Endometrium (tissue), 2 donors: Measurements from ENCODE around the gene CALHM4.
A peak's percentile ranks its signal among the peaks of the same experiment; 100 is the strongest.

Experiments used
- FAIRE-seq: peaks from 2 replicates; lab custom pipeline; 2012; peaks lifted over from hg19 to GRCh38; lab: Jason Lieb, UNC
- donor health status: control.
- donor health status: control.

CALHM4 gene

DNA sequence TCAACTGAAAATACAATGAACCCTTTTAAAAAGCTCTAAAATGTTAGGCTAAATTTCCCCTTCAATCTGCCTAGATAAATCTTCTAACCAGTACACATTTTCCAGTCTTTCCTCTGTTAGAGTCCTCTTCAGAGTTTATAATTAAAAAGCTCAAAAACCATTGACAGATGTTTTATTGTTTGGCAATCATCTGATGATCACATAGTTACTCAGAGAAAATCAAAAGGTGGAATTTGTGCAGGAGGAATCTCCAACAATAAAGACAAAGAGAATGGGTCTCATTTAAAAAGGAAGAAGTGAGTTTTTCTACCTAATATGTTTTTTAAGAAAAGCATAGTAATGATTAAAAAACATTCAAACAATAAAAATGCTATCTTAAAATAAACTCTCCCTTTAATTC, 11.1 kb upstream of the CALHM4 start:
- FAIRE-seq, result no peak

DNA sequence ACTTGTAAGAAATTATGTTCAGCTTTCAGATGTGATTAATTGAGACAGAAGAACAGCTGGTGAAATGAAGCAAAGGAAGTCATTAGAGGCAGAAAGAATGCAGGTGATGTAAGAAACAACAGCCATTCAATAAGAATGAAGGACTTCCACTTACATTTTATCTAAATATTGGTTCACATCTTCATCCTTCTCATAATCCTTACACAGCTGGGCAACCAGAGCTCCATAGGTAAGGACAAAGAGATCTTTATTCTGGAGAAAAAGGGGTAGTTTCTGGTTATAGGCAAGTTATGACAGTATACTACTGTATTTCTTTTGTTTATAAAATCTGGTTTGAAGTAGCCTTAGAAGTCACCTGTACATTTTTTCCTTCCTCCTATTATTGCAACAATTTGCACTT, 10.4 kb upstream of the CALHM4 start:
- no peak for FAIRE-seq

DNA sequence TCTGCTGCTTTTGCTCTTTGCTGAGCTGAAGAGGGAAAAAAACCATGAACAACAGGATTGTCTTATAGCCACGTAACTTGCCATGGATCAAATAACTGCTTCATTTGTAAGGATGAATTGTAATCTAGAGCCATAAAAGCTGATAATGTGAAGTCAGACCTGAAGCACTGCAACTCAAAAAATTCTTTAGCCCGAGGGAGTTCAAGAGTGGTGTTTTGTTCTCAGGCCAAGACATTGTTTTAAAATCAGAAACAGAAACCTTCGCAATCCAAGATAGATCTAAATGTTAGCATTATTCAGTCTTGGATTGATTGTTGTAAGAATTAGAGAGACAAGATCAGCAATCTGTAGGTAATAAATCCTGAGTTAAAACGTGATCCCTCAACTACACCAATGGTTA, 7.9 kb upstream of the CALHM4 start, which contains the start of gene TRAPPC3L:
TSS of gene TRAPPC3L (minus strand) at position 34 of the 400 bp plus-strand sequence. CDS start 170 bp downstream, outside the sequence.
- no peak for FAIRE-seq

DNA sequence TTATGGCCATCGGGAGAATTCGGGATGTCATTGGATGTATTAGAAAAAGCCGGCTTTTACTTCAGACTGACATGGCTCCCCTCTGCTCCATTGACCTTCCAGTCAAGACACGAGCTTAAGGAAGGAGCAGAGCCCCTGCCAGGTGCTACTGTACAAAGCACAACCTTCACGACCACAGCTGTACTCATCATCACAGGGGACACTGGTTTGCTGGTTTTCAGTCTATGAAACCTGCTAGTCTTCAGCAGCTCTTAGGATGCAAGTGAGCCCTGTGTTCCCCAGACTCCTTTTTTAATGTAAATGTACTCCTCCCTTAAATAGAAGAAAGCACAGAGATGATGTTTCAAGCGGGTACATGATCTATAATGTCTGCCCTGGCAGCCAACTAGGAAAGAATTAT, 6.2 kb upstream of the CALHM4 start:
- FAIRE-seq, result no peak

DNA sequence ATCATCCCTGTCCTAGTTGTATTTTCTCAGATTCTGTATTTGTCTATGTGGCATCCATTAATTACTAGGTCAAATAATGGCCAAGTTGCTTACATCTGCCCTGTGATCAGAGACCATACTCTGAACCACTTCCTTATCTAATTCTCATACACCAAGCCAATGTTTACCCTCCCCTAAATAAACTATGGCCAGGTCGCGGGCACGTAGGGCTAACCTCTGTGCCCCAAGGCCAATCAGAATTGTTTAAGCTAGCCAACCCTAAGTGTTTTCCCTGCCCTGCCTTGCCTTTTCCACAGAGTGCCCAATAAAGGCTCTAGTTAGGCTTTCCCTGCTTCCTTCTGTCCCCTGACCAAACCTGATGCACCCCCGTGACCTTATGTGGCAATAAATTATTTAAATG, 2.8 kb upstream of the CALHM4 start:
- FAIRE-seq, result no peak

DNA sequence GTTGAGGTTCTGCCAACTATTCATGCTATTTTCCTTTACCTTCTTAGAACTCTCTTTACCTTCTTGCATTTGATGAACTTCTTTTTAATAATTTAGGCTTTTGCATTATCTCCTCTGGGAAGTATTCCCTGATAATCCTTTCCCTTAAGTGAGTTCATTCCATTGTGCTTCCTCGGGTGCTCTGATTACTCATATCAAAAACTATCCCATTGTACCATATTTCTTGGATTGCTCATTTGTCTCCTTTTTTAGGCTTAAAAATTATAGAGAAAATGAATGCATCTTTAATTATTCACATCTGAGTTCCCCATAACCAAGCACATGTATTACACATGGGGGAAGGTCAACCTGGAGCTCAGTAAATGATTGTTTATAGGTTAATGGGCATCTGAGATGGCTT, 2.5 kb downstream of the CALHM4 start:
- FAIRE-seq, result no peak

DNA sequence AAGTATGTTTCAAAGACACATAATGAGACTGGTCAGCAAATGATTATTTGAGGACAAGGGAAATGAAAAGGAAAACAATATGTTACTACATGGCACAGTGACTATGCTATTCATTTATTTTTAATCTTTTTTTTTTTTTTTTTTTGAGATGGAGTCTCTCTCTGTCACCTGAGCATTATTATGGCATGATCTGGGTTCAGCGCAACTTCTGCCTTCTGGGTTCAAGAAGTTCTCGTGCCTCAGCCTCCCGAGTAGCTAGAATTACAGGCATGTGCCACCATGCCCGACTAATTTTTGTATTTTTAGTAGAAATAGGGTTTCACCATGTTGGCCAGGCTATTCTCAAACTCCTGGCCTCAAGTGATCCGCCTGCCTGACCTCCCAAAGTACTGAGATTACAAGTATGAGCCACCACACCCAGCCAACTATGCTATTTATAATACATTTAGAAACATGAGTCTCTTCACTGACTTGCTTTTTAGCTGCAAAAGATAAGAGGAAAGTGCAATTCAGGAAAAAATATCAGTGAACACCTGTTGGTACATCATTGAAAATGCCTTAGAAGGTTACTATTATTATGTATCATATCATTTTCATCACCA, 3.4 kb downstream of the CALHM4 start:
- no peak for FAIRE-seq

DNA sequence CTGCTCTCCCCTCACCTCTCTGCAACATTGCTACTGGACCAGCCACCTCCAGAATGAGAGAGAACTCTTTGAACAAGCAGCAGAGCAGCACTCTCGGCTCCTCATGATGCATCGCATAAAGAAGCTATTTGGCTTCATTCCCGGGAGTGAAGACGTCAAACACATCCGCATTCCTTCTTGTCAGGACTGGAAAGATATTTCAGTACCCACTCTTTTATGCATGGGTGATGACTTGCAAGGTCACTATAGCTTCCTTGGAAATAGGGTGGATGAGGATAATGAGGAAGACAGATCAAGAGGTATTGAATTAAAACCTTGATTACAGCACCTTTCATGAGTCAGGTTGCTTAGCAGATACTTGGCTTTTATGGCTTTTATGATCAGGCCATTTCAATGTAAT, 4.3 kb downstream of the CALHM4 start:
- FAIRE-seq, result no peak

DNA sequence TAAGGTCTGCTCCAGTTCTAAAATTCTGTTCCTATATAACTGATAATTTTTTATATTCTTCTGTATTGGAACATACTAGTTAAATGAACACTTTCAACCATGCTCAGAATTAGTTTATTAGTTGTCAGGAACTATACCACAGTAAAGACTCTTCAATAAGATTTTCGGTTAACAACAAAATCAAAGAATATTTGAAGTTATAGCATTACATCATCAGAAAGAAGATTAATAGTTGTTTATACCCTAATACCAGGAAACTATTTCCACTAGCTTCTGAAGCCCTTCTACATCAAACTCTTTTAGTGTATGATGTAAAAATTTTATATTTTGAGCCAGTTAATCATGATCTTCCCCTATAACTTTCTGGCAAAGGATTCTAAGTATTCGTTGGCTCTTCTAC, 6.6 kb downstream of the CALHM4 start:
- no peak for FAIRE-seq

DNA sequence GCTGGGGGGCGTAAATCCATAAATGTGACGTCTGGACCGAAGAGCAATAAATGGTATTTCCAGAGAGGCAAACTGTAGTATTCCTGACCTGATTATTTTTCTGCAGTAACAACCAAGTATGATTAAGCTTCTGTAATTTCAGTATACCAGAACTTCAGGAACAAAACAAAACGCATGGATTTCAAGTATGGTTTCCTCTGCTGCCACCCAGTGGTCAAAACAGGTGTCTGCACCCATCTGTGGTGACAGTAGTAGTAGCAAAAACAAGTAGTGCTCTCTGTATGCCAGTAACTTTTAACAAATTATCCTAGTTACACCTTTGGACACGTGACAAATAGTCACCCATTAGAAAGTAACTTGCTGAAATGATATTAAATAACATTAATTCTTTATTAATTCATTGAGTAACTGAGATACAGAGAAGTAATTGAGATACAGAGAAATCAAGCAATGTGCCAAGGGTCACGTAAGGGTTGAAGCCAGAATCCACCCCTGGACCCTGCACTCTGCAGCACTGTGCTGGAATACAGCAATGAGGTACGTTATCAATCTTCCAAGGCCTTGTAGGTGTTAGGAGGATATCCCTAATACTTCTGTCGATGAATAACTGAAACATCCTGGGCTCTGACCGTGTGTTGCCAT, 7.9 kb downstream of the CALHM4 start:
- FAIRE-seq, result peak; percentile 88

DNA sequence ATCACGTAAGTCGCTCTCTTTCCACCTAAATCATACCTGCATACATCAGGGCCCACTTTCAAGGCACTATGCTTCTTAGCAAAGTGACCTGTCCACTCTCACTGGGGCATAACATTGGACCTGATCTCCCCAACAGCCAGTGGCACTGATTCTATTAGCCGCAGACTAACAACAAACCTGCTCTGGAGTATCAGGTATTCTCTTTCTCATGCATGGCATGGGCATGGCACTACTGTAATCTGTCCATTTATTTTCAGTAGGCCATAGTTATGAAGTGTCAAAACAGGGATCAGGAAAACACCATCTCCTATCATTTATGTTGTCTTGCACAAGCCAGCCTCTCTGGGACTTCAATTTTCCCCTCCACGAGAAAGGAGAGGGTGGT, 8.5 kb downstream of the CALHM4 start:
- no peak for FAIRE-seq

DNA sequence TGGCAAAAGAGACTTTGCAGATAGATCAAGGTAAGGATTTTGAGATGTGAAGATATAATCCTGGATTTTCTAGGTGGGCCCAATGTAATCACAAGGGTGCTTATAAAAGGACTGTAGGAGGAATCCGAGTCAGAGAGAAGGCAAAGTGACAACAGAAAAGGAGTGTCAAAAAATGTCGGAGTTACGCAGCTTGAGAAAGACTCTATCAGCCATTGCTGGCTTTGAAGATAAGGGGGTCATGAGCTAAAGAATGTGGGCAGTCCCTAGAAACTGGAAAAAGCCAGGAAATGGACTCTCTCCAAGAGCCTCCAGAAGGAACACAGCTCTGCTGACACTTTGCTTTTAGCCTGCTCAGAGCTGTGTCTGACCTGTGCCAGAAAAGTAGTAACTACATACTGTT, 9.1 kb downstream of the CALHM4 start:
- FAIRE-seq, result no peak

DNA sequence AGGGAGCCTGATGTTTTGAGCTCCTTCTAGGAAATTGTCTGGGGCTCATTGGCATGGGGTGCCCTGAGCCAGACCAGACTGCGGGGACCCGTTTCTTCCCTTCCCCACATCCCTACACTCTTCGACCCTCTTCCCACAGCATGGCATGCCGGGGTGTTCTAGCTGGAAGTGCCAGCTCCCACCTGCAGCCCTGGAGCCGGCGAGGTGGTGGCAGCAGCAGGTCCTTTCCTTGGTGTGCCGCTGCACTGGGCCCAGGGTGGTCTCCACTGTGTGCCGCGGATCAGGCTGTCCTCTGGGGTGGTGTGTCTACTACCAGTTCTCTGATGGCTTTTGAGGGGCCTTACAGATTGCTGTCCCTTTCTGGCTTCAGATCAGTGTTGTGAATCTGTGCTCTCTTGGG, 10.3 kb downstream of the CALHM4 start:
- no peak for FAIRE-seq

DNA sequence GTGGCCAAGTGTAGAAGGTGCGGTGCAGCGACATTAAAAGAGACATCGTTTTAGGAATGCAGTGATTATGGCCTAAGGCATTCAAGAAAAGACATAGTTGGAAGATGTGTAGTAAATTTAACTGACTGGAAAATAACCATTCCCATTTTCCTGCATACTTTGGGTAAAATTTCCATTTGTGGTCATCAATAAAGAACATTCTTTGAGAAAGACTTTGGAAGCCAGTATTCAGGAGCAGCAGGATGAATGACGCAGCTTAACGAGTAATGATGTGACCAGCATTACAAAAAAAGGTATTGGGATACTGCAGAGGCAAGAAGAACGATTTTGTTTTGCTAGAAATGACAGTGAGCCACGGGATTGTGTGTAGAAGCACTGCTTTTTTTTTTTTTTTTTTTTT, 10.8 kb downstream of the CALHM4 start:
- FAIRE-seq, result no peak

DNA sequence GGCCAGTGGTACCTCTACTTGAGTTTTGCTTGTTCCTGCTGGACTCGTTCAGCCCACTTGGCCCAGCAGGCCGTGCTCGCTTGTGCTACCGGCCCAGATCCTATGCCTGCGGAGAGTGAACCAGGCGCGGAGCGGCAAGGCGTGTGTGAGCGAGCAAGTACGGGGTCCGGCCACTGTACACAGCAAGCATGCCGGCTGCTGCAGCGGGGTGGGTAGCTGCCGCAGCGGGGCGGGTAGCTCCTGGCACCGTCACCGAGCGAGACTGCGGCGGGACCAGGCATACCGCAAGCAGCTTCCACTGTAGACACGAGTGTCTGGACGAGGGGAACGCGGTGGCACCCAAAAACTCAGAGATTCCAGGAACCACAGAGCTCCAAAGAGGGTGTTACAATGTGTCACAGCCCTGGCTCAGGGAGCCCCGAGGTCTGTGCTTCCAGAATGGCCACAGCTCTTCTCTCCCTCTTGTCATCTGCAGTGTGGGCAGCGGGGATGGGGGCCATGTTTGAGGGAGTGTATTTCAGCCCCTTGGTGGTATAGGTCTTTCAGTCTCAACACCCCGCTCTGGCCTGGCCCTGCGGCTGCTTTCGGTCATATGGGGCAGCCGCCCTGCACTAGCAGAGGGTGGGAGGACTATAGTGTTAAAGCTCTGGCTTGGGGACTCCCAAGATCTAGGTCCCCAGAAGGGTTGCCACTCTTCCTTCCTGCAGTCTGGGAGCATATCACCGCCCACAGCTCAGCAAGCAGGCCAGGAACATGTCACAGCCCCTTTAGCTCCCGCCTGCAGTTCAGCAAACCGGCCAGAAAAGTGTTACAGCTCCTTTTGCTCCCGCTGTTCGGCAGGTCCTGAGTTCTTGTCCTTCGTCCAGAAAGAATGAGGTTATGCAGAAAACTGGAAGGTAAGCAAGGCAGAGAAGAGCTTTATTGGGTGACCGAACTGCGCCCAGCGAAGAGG, 11.6 kb downstream of the CALHM4 start:
- FAIRE-seq, result no peak

DNA sequence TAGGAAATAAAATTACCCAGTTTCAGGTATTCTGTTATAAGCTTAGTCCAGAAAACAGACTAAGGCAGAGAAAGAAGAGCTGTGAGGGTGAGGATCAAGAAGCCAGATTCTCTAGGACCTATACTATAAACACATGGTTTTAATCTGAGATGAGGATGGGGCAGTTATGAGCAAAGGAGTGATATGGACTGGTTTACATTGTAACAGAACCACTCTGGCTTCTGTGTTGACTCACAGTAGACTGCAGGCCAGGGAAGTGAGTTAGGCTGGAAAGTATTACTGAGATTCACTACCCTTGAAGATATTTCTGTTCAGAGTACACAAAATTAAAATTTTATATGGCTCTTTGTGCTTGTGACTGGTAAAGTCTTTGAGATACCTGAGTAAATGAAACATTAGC, 14.6 kb downstream of the CALHM4 start:
- no peak for FAIRE-seq

DNA sequence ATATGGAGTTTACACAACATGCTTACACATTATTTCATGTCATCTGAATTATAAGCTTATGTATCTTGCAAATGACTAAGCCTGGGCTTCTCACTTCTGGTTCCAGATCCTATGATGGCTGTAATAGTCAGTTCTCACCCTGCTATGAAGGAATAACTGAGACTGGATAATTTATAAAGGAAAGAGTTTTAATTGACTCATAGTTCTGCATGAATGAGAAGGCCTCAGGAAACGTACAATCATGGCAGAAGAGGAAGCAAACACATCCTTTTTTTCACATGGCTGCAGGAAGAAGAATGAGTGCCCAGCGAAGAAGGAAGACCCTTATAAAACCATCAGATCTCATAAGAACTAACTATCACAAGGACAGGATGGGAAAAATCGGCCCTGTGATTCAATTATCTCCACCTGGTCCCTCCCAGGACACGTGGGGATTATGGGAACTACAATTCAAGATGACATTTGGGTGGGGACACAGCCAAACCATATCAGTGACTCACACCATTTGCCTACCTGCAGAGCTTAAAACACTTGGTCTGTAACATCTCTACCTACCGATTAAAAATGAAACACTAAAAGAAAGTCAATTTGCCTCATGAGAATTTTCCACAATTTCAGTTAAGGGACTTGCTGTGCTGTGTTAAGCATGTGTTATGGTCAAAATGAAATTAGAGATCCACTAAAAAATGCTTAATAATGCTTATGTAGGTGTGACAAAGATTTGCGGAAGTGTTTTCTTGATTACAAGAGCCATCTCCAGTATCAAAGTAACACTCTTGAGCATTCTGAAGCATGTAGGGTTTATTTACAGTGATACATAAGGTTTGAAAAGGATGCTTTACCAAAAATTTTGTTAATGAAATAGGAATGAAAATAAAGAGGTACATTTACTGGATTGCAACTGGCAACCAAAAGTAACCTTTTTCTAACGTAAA, 15.5 kb downstream of the CALHM4 start:
- no peak for FAIRE-seq

DNA sequence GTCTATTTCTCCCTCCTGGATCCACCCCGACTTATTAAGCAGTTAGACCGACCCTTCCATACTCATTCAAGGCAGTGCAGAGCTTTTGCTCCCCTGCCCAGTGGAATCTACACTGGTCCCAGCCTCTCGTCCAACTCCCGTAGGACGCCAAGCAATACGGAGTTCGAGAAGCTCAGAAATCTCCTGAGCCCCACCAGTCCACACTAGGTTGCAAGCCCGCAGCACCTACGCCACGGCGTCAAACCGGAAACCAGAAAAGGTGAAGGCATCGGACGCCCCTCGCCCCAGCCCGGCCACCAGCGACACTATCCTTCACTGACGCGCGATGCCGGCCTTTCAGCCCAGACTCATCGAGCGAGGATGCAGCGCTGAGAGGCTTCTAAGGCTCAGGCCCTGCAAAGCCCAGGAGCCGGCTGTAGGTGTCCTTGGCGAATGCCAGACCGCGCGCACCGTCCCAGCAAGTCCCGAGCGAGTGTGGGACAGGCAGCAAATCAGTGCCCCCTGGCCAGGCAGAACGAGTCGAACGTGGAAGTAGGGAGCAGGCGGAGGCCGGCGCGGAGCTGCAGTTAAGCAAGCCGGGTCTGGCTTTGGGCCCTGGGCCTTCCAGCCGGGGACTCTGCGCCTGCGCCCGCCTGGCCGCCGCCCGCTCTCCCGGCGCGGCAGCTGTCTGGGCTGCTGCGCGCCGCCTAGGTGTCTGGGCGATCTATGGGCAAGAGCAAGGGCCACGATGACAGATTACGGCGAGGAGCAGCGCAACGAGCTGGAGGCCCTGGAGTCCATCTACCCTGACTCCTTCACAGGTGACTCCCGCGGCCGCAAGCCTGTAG, 17.5 kb downstream of the CALHM4 start, which contains the start of gene RWDD1:
TSS of gene RWDD1 (plus strand) at position 649 of the 827 bp plus-strand sequence. CDS start at position 728, 79 bp downstream.
- peak; percentile 85 for FAIRE-seq

DNA sequence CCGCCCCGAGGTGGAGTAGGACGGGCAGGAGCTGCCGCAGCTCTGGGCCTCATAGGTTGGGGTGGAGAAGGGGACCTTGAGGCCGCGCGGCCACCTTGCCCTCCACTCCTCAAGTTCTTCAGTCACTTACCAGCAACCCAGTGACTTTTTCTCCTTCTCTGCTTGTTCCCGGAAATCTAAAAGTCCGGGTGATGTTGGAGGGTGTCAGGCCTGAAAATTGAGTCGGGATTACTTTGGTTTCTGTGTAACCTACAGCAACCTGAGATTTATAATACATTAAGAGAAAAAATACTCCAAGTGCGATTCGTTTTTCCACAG, 18.1 kb downstream of the CALHM4 start:
- FAIRE-seq, result no peak

DNA sequence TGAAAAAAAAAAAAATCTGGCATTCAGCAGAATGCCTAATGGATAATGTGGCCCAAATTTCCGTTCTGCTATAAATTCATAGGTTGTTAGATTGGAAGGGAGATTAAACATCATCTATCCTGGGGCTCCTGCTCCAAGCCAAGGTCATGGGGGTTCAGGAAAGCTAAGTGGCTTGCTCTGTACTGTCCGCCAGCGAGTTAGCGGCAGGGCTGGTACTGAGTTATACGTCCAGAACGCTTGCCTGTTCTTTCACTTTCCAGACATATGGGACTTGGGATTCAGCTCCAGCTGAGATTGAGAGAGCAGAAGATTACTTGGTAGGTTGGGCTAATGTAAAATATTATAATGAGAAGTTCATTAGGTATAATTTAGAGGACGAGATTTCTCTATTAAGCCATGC, 18.6 kb downstream of the CALHM4 start:
- no peak for FAIRE-seq

DNA sequence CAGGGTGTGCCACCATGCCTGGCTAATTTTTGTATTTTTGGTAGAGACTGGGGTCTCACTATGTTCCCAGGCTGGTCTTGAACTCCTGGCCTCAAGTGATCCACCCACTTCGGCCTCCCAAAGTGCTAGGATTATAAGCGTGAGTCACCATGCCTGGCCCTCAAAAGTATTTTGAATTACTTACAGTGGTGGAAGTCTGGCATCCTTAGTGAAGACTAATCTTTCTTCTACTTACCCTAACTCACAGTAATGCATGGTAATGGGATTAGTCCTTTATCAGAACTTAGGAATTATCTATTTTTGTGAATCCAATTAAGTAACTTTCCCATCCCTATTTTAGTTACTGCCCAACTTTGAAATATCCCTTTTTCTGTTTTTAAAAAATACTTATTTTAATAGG, 21.7 kb downstream of the CALHM4 start:
- no peak for FAIRE-seq
